Measurements from ENCODE around the gene ATG10. TPM values are rescaled to one million over a fixed set of nuclear protein-coding genes. Genes with fewer than 3 reads are reported as not detected.

The ATG10 gene
- total RNA-seq, 2 donors from 2014 or later: 7.7 to 9.0 TPM

- ATAC-seq (no peak), DNase-seq (no peak)
- no peaks in the 10 kb centered on the region for H3K27me3 Mint-ChIP-seq
- no peaks in the 10 kb centered on the region for H3K36me3 Mint-ChIP-seq (ENCODE audit: low read depth)
- H3K4me1 Mint-ChIP-seq: peaks cover 2% of the 10 kb centered on the region
- H3K9me3 ChIP-seq (ENCODE audit: control insufficient read depth, low read length, poor library complexity, severe bottlenecking): no peaks in the 10 kb centered on the region
- H3K27ac Mint-ChIP-seq: no peak overlapping the region
- H3K4me3 Mint-ChIP-seq: no peak overlapping the region
Observed at GRCh38 chr5:82154776-82155175, 183.0 kb downstream of the ATG10 start.

- Mint-ChIP-seq H3K4me3 (no peak overlapping the region), H3K4me1 (peaks cover 2% of the 10 kb centered on the region), H3K27me3 (no peaks in the 10 kb centered on the region), H3K27ac (no peak overlapping the region), H3K36me3 (ENCODE audit: low read depth) (no peaks in the 10 kb centered on the region)
- no peak for DNase-seq
- no peaks in the 10 kb centered on the region for H3K9me3 ChIP-seq (ENCODE audit: control insufficient read depth, low read length, poor library complexity, severe bottlenecking)
- ATAC-seq: no peak
Observed at GRCh38 chr5:82155305-82155704, 183.5 kb downstream of the ATG10 start.

- no peaks in the 10 kb centered on the region for H3K9me3 ChIP-seq (ENCODE audit: control insufficient read depth, low read length, poor library complexity, severe bottlenecking)
- Mint-ChIP-seq H3K4me1 (peaks cover 5% of the 10 kb centered on the region), H3K27ac (no peak overlapping the region), H3K27me3 (no peaks in the 10 kb centered on the region), H3K36me3 (ENCODE audit: low read depth) (no peaks in the 10 kb centered on the region), H3K4me3 (no peak overlapping the region)
- DNase-seq (no peak), ATAC-seq (no peak)
Observed at GRCh38 chr5:82156874-82157273, 185.1 kb downstream of the ATG10 start.

- ATAC-seq (no peak), DNase-seq (no peak)
- Mint-ChIP-seq H3K27ac (no peak overlapping the region), H3K36me3 (ENCODE audit: low read depth) (no peaks in the 10 kb centered on the region), H3K4me1 (peaks cover 5% of the 10 kb centered on the region), H3K4me3 (no peak overlapping the region), H3K27me3 (no peaks in the 10 kb centered on the region)
- H3K9me3 ChIP-seq (ENCODE audit: control insufficient read depth, low read length, poor library complexity, severe bottlenecking): no peaks in the 10 kb centered on the region
Observed at GRCh38 chr5:82158755-82159413, 187.1 kb downstream of the ATG10 start.

- no peak for ATAC-seq
- Mint-ChIP-seq H3K27ac (no peak overlapping the region), H3K27me3 (no peaks in the 10 kb centered on the region), H3K4me1 (peaks cover 5% of the 10 kb centered on the region), H3K4me3 (no peak overlapping the region), H3K36me3 (ENCODE audit: low read depth) (no peaks in the 10 kb centered on the region)
- no peaks in the 10 kb centered on the region for H3K9me3 ChIP-seq (ENCODE audit: control insufficient read depth, low read length, poor library complexity, severe bottlenecking)
- DNase-seq: no peak
Observed at GRCh38 chr5:82160948-82161347, 189.1 kb downstream of the ATG10 start.

GRCh38 chr5:82162573-82162972 is 190.8 kb downstream of the ATG10 start:
- no peaks in the 10 kb centered on the region for H3K36me3 Mint-ChIP-seq (ENCODE audit: low read depth)
- H3K4me1 Mint-ChIP-seq: peaks cover 5% of the 10 kb centered on the region
- ATAC-seq (no peak), DNase-seq (no peak)
- no peaks in the 10 kb centered on the region for H3K9me3 ChIP-seq (ENCODE audit: control insufficient read depth, low read length, poor library complexity, severe bottlenecking)
- no peak overlapping the region for H3K27ac Mint-ChIP-seq
- H3K27me3 Mint-ChIP-seq: no peaks in the 10 kb centered on the region
- no peak overlapping the region for H3K4me3 Mint-ChIP-seq

GRCh38 chr5:82163452-82164175 is 191.8 kb downstream of the ATG10 start:
- ATAC-seq: no peak
- no peaks in the 10 kb centered on the region for H3K9me3 ChIP-seq (ENCODE audit: control insufficient read depth, low read length, poor library complexity, severe bottlenecking)
- H3K4me3 Mint-ChIP-seq: no peak overlapping the region
- no peak for DNase-seq
- no peaks in the 10 kb centered on the region for H3K36me3 Mint-ChIP-seq (ENCODE audit: low read depth)
- no peak overlapping the region for H3K27ac Mint-ChIP-seq
- H3K27me3 Mint-ChIP-seq: no peaks in the 10 kb centered on the region
- peaks cover 5% of the 10 kb centered on the region for H3K4me1 Mint-ChIP-seq

- peaks cover 5% of the 10 kb centered on the region for H3K4me1 Mint-ChIP-seq
- DNase-seq (no peak), ATAC-seq (no peak)
- H3K36me3 Mint-ChIP-seq (ENCODE audit: low read depth): peaks cover 3% of the 10 kb centered on the region
- H3K9me3 ChIP-seq (ENCODE audit: control insufficient read depth, low read length, poor library complexity, severe bottlenecking): no peaks in the 10 kb centered on the region
- no peak overlapping the region for H3K4me3 Mint-ChIP-seq
- H3K27me3 Mint-ChIP-seq: no peaks in the 10 kb centered on the region
- no peak overlapping the region for H3K27ac Mint-ChIP-seq
Observed at GRCh38 chr5:82164176-82164976, 192.6 kb downstream of the ATG10 start.

GRCh38 chr5:82164977-82165713 is 193.3 kb downstream of the ATG10 start:
- H3K27ac Mint-ChIP-seq: no peak overlapping the region
- no peaks in the 10 kb centered on the region for H3K9me3 ChIP-seq (ENCODE audit: control insufficient read depth, low read length, poor library complexity, severe bottlenecking)
- H3K27me3 Mint-ChIP-seq: no peaks in the 10 kb centered on the region
- DNase-seq: no peak
- H3K36me3 Mint-ChIP-seq (ENCODE audit: low read depth): peaks cover 3% of the 10 kb centered on the region
- ATAC-seq: no peak
- H3K4me3 Mint-ChIP-seq: no peak overlapping the region
- peaks cover 3% of the 10 kb centered on the region for H3K4me1 Mint-ChIP-seq

- Mint-ChIP-seq H3K27me3 (no peaks in the 10 kb centered on the region), H3K27ac (no peak overlapping the region), H3K4me1 (peaks cover under 1% of the 10 kb centered on the region), H3K4me3 (no peak overlapping the region), H3K36me3 (ENCODE audit: low read depth) (peaks cover 6% of the 10 kb centered on the region)
- H3K9me3 ChIP-seq (ENCODE audit: control insufficient read depth, low read length, poor library complexity, severe bottlenecking): no peaks in the 10 kb centered on the region
- ATAC-seq (peak; percentile 83), DNase-seq (peak in 1 of 3 donors; percentile 4)
Observed at GRCh38 chr5:82165740-82166530, 194.1 kb downstream of the ATG10 start.

- ATAC-seq: no peak
- H3K9me3 ChIP-seq (ENCODE audit: control insufficient read depth, low read length, poor library complexity, severe bottlenecking): no peaks in the 10 kb centered on the region
- Mint-ChIP-seq H3K4me1 (no peaks in the 10 kb centered on the region), H3K4me3 (no peak overlapping the region), H3K27ac (no peak overlapping the region), H3K36me3 (ENCODE audit: low read depth) (peaks cover 6% of the 10 kb centered on the region), H3K27me3 (no peaks in the 10 kb centered on the region)
- no peak for DNase-seq
Observed at GRCh38 chr5:82167372-82167935, 195.6 kb downstream of the ATG10 start.

GRCh38 chr5:82168294-82168693 is 196.5 kb downstream of the ATG10 start:
- Mint-ChIP-seq H3K27ac (peak overlapping the region; percentile 45), H3K36me3 (ENCODE audit: low read depth) (peaks cover 6% of the 10 kb centered on the region), H3K27me3 (no peaks in the 10 kb centered on the region), H3K4me3 (no peak overlapping the region), H3K4me1 (no peaks in the 10 kb centered on the region)
- DNase-seq (no peak), ATAC-seq (no peak)
- H3K9me3 ChIP-seq (ENCODE audit: control insufficient read depth, low read length, poor library complexity, severe bottlenecking): no peaks in the 10 kb centered on the region

Data from T-helper 17 cell (primary cell).